Activated T-cell treated with anti-CD3 and anti-CD28 coated beads, Interleukin-2, amount 50 U/mL, for 4 hours (primary cell): Measurements from ENCODE around the gene CRADD. TPM values are rescaled to one million over a fixed set of nuclear protein-coding genes. Genes with fewer than 3 reads are reported as not detected.

ENCODE experiments used
- ATAC-seq, 2 donors: fragments of 200-7000 bp; cut with Tn5 transposase; one replicate each; pipeline ENCODE4 v1.10.0; 2021
- DNase-seq: peaks from one replicate; pipeline ENCODE4 v3.0.0-alpha.2; 2020
- H3K27me3 Mint-ChIP-seq: one replicate; pipeline ENCODE4 v1.8.0; 2021; ENCODE audit warnings: low read depth, mixed read lengths
- H3K36me3 Mint-ChIP-seq: one replicate; pipeline ENCODE4 v1.8.0; 2022; ENCODE audit warnings: mixed read lengths; ENCODE audit not compliant: insufficient read depth
- H3K4me1 Mint-ChIP-seq: one replicate; pipeline ENCODE4 v1.8.0; 2021; ENCODE audit warnings: low read depth, mixed read lengths
- H3K4me3 Mint-ChIP-seq: one replicate; pipeline ENCODE4 v1.8.0; 2021; ENCODE audit warnings: mild to moderate bottlenecking, moderate library complexity, mixed read lengths
- H3K9me3 Mint-ChIP-seq: one replicate; pipeline ENCODE4 v1.8.0; 2021; ENCODE audit warnings: mixed read lengths
- total RNA-seq, 3 donors: library from RNA; stranded (reverse); gene quantifications; one replicate each; pipeline ENCODE4 v1.2.1, GENCODE V29; 2021

The CRADD gene
- total RNA-seq, 3 donors from 2014 or later: 6.9 to 9.9 (median 8.7) TPM

GRCh38 chr12:93831374-93831773 is 154.2 kb downstream of the CRADD start:
- Mint-ChIP-seq H3K4me1 (no peaks in the 10 kb centered on the region), H3K36me3 (peaks cover 2% of the 10 kb centered on the region), H3K4me3 (no peak overlapping the region), H3K9me3 (no peaks in the 10 kb centered on the region), H3K27me3 (no peaks in the 10 kb centered on the region)
- DNase-seq: no peak
- ATAC-seq: no peak

DNA sequence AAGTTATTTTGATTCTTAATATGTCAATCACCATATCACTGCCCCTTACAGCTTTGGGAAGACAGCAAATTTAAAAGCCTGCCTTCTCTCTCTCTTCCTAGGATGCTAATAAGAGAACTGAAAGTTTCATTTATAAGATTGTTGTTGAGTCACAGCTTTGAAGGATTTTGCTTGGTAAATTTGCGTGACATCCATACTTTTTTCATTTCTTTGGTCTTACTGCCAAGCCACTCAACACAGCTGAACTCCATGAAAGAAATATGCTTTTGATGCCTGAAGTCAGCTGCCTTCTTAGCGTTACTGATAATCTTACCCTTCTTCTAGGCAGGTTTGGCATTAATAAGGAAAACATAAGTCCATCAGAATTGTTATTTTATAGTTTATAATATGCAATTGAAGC is 155.0 kb downstream of the CRADD start:
- Mint-ChIP-seq H3K27me3 (no peaks in the 10 kb centered on the region), H3K36me3 (peaks cover 2% of the 10 kb centered on the region), H3K4me3 (no peak overlapping the region), H3K4me1 (no peaks in the 10 kb centered on the region), H3K9me3 (no peaks in the 10 kb centered on the region)
- no peak for DNase-seq
- ATAC-seq: no peak

- no peak for DNase-seq
- H3K9me3 Mint-ChIP-seq: no peaks in the 10 kb centered on the region
- H3K27me3 Mint-ChIP-seq: no peaks in the 10 kb centered on the region
- H3K4me3 Mint-ChIP-seq: no peak overlapping the region
- no peaks in the 10 kb centered on the region for H3K4me1 Mint-ChIP-seq
- ATAC-seq: no peak
- H3K36me3 Mint-ChIP-seq: peaks cover 7% of the 10 kb centered on the region
Measured at GRCh38 chr12:93833946-93834345, 156.8 kb downstream of the CRADD start.

DNA sequence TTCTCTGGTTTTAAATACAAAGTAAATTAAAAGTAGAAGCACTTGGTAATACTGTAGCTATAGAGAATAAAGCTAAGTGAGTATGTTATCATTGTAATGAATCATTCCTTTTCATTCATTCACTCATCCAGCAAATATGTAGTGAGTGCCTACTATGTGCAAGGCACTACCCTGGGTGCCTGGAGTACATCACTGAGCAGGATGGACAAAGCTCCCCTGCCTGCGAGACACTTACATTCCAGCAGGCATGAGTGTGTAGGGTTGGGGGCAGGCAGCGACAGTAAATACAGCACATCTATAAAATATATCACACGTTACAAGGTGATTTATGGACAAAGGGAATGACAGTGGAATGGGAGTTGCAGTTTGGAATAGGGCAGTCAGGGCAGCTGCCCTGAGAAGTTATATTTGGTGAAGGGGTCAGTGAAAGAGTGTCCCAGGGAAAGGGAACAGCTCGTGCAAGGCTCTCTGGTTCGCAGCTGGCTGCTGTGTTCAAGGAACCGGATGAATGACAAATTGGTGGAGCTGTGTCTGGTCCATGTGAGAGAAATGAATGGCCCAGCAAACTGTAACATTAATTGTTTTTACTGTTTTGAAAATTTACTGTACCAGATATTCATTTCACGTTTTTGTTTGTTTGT is 159.6 kb downstream of the CRADD start:
- H3K9me3 Mint-ChIP-seq: no peaks in the 10 kb centered on the region
- H3K36me3 Mint-ChIP-seq: peaks cover 11% of the 10 kb centered on the region
- ATAC-seq (no peak), DNase-seq (no peak)
- H3K4me3 Mint-ChIP-seq: no peak overlapping the region
- no peaks in the 10 kb centered on the region for H3K4me1 Mint-ChIP-seq
- H3K27me3 Mint-ChIP-seq: no peaks in the 10 kb centered on the region

- no peaks in the 10 kb centered on the region for H3K27me3 Mint-ChIP-seq
- H3K36me3 Mint-ChIP-seq: peaks cover 13% of the 10 kb centered on the region
- ATAC-seq (no peak), DNase-seq (no peak)
- no peaks in the 10 kb centered on the region for H3K4me1 Mint-ChIP-seq
- no peak overlapping the region for H3K4me3 Mint-ChIP-seq
- H3K9me3 Mint-ChIP-seq: no peaks in the 10 kb centered on the region
Measured at GRCh38 chr12:93838193-93838592, 161.0 kb downstream of the CRADD start.

- ATAC-seq: no peak
- Mint-ChIP-seq H3K27me3 (no peaks in the 10 kb centered on the region), H3K4me3 (no peak overlapping the region), H3K4me1 (no peaks in the 10 kb centered on the region), H3K9me3 (no peaks in the 10 kb centered on the region), H3K36me3 (peaks cover 11% of the 10 kb centered on the region)
- no peak for DNase-seq
Measured at GRCh38 chr12:93839064-93839463, 161.9 kb downstream of the CRADD start.

DNA sequence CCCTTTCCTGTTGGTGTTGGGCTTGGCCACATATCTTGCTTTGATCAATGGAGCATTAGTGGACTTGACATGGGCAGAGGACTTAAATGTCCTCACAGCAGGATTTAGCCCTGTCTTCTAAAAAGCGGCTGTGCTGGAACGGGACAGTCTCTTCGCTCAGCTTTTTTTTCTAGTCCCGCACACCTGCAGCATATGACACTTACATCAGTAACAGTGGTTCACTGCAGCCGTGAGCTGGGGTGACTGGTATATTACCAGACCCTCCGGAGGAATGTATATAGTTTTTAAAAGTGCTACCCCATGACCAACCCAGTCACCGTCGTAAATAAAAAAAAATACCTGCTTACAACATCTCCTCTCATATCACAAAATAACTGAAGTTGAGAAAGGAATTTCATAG is 164.5 kb downstream of the CRADD start:
- H3K27me3 Mint-ChIP-seq: no peaks in the 10 kb centered on the region
- DNase-seq (no peak), ATAC-seq (no peak)
- H3K4me3 Mint-ChIP-seq: no peak overlapping the region
- H3K4me1 Mint-ChIP-seq: no peaks in the 10 kb centered on the region
- H3K36me3 Mint-ChIP-seq: peaks cover 11% of the 10 kb centered on the region
- H3K9me3 Mint-ChIP-seq: no peaks in the 10 kb centered on the region

DNA sequence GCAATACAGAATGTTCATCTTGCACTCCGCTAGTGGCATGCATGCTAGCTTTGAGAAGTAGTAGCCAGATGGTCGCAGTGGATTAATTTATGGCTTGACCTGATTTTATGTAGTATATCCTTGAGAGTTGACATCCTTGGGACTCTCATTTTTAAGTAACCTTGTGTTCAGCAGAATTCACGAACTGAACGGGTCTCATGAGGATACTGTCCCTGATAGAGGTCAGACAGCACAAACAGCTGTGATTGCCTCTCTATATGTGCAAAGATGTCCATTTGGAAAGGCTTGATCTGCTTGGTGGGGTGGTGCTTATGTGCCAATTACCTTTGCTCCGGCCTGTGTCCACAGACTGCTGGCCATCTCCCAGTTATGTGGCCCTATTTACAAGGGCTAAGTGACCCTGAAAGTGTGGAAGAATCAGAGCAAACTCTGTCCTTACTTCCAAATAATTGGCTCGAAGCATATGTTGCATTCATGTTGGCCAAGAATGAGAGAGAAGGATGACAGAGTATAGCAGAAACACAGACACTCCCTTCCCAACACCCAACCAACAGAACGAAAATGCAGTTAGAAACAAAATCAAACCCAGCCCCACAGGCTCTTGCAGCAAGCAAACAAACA is 167.1 kb downstream of the CRADD start:
- Mint-ChIP-seq H3K36me3 (peaks cover 6% of the 10 kb centered on the region), H3K4me3 (no peak overlapping the region), H3K9me3 (no peaks in the 10 kb centered on the region), H3K27me3 (no peaks in the 10 kb centered on the region), H3K4me1 (peaks cover 17% of the 10 kb centered on the region)
- DNase-seq: no peak
- no peak for ATAC-seq

GRCh38 chr12:93846936-93847516 is 169.9 kb downstream of the CRADD start:
- no peak overlapping the region for H3K4me3 Mint-ChIP-seq
- no peaks in the 10 kb centered on the region for H3K27me3 Mint-ChIP-seq
- ATAC-seq (no peak), DNase-seq (no peak)
- H3K4me1 Mint-ChIP-seq: peaks cover 24% of the 10 kb centered on the region
- no peaks in the 10 kb centered on the region for H3K9me3 Mint-ChIP-seq
- H3K36me3 Mint-ChIP-seq: peaks cover 5% of the 10 kb centered on the region

GRCh38 chr12:93847517-93848474 is 170.6 kb downstream of the CRADD start:
- no peak for ATAC-seq
- no peak overlapping the region for H3K4me3 Mint-ChIP-seq
- peaks cover 26% of the 10 kb centered on the region for H3K4me1 Mint-ChIP-seq
- H3K9me3 Mint-ChIP-seq: no peaks in the 10 kb centered on the region
- no peak for DNase-seq
- no peaks in the 10 kb centered on the region for H3K27me3 Mint-ChIP-seq
- peaks cover 5% of the 10 kb centered on the region for H3K36me3 Mint-ChIP-seq

GRCh38 chr12:93848523-93849101 is 171.4 kb downstream of the CRADD start:
- DNase-seq: no peak
- H3K4me3 Mint-ChIP-seq: no peak overlapping the region

GRCh38 chr12:93849946-93850345 is 172.8 kb downstream of the CRADD start:
- DNase-seq: no peak
- no peak for ATAC-seq
- Mint-ChIP-seq H3K9me3 (no peaks in the 10 kb centered on the region), H3K27me3 (no peaks in the 10 kb centered on the region), H3K4me3 (no peak overlapping the region), H3K36me3 (peaks cover 11% of the 10 kb centered on the region), H3K4me1 (peaks cover 33% of the 10 kb centered on the region)

More at GRCh38 chr12:93848523-93849101, 171.4 kb downstream of the CRADD start:
- ATAC-seq: no peak
- no peaks in the 10 kb centered on the region for H3K27me3 Mint-ChIP-seq
- H3K9me3 Mint-ChIP-seq: no peaks in the 10 kb centered on the region
- H3K36me3 Mint-ChIP-seq: peaks cover 7% of the 10 kb centered on the region
- peaks cover 28% of the 10 kb centered on the region for H3K4me1 Mint-ChIP-seq

- DNase-seq: no peak
- no peaks in the 10 kb centered on the region for H3K9me3 Mint-ChIP-seq
- H3K4me1 Mint-ChIP-seq: peaks cover 33% of the 10 kb centered on the region
- H3K27me3 Mint-ChIP-seq: no peaks in the 10 kb centered on the region
- H3K36me3 Mint-ChIP-seq: peaks cover 11% of the 10 kb centered on the region
- no peak overlapping the region for H3K4me3 Mint-ChIP-seq
- no peak for ATAC-seq
Measured at GRCh38 chr12:93850481-93851256, 173.5 kb downstream of the CRADD start.
